ENCODE measurements around the gene PODXL. TPM values are rescaled to one million over a fixed set of nuclear protein-coding genes. Genes with fewer than 3 reads are reported as not detected.
"Not testable (repeated sequence)": the region's sequence is repeated elsewhere in the genome, so short reads cannot be mapped to it uniquely, and the experiment has no call there.

The PODXL gene
- total and polyA plus RNA-seq, 3 donors from 2014 or later = 15.4 to 27.3 (median 19.4) TPM

GRCh38 chr7:131466735-131467365, 89.6 kb downstream of the PODXL start:
- Histone ChIP-seq H3K27ac (no peak overlapping the region), H3K4me3 (no peak overlapping the region), H3K27me3 (no peaks in the 10 kb centered on the region), H3K9me3 (no peaks in the 10 kb centered on the region), H3K36me3 (ENCODE audit: low read depth, missing control alignments) (no peaks in the 10 kb centered on the region), H3K4me1 (no peaks in the 10 kb centered on the region)
- no peak for DNase-seq
- TF ChIP-seq CTCF (IDR thresholded peaks at IDR 0.05) (no peak), POLR2A (IDR thresholded peaks at IDR 0.05) (no peak)
- WGBS, 2 donors = 93 to 97% methylated on average over 12 of the region's 12 CpGs
- intact Hi-C loops (cut with DNase I; ENCODE audit: low total_unique reads) = no loop called here

- H3K36me3 ChIP-seq (ENCODE audit: low read depth, missing control alignments); H3K27me3 ChIP-seq; DNase-seq; H3K27ac ChIP-seq; H3K4me3 ChIP-seq; H3K4me1 ChIP-seq; H3K9me3 ChIP-seq; intact Hi-C loops (cut with DNase I; ENCODE audit: low total_unique reads): not testable (repeated sequence)
Observed at GRCh38 chr7:131462715-131463114, 93.7 kb downstream of the PODXL start.

- Histone ChIP-seq H3K4me1 (no peaks in the 10 kb centered on the region), H3K36me3 (ENCODE audit: low read depth, missing control alignments) (no peaks in the 10 kb centered on the region), H3K27me3 (no peaks in the 10 kb centered on the region), H3K27ac (no peak overlapping the region), H3K9me3 (no peaks in the 10 kb centered on the region), H3K4me3 (no peak overlapping the region)
- intact Hi-C loops (cut with DNase I; ENCODE audit: low total_unique reads) = no loop called here
- 70 to 78% methylated on average over 3 of the region's 3 CpGs for WGBS, 2 donors
- TF ChIP-seq POLR2A (IDR thresholded peaks at IDR 0.05) (no peak), CTCF (IDR thresholded peaks at IDR 0.05) (no peak)
- no peak for DNase-seq
Observed at GRCh38 chr7:131462059-131462458, 94.4 kb downstream of the PODXL start.

GRCh38 chr7:131459256-131459655, 97.2 kb downstream of the PODXL start:
- 93 to 100% methylated on average over 1 of the region's 1 CpG for WGBS, 2 donors
- Histone ChIP-seq H3K9me3 (no peaks in the 10 kb centered on the region), H3K27me3 (no peaks in the 10 kb centered on the region), H3K36me3 (ENCODE audit: low read depth, missing control alignments) (no peaks in the 10 kb centered on the region), H3K27ac (peak overlapping the region in 1 of 2 donors; percentile 55), H3K4me1 (peaks cover 8% of the 10 kb centered on the region), H3K4me3 (no peak overlapping the region)
- DNase-seq = no peak
- intact Hi-C loops (cut with DNase I; ENCODE audit: low total_unique reads) = no loop called here
- TF ChIP-seq POLR2A (IDR thresholded peaks at IDR 0.05) (no peak), CTCF (IDR thresholded peaks at IDR 0.05) (no peak)

- WGBS, 2 donors = 96 to 98% methylated on average over 3 of the region's 3 CpGs
- H3K27me3 ChIP-seq = no peaks in the 10 kb centered on the region
- intact Hi-C loops (cut with DNase I; ENCODE audit: low total_unique reads) = no loop called here
- H3K9me3 ChIP-seq = no peaks in the 10 kb centered on the region
- no peak overlapping the region for H3K4me3 ChIP-seq
- no peaks in the 10 kb centered on the region for H3K36me3 ChIP-seq (ENCODE audit: low read depth, missing control alignments)
- no peak for TF ChIP-seq POLR2A (IDR thresholded peaks at IDR 0.05)
- TF ChIP-seq CTCF (IDR thresholded peaks at IDR 0.05) = no peak
- peaks cover 8% of the 10 kb centered on the region for H3K4me1 ChIP-seq
- no peak for DNase-seq
- H3K27ac ChIP-seq = no peak overlapping the region
Observed at GRCh38 chr7:131456338-131456737, 100.1 kb downstream of the PODXL start.

Data from testis (tissue), 3 donors.